A673 (cell line): ENCODE measurements around the gene CAV1.

Experiments
- EZH2 ChIP-seq: fragments of 200-600 bp; sonication (generic); IDR thresholded peaks from 2 replicates; pipeline ENCODE4 v1.6.1; 2017; ENCODE audit warnings: borderline replicate concordance, low read depth, mild to moderate bottlenecking, mixed read lengths, antibody characterized with exemption, low read length; ENCODE audit not compliant: poor library complexity, severe bottlenecking
- TF ChIP-seq, protein P1 (sequence below): fragments of 300-800, 200-600 bp; sonication (generic); conservative IDR thresholded peaks from 2 replicates; pipeline ENCODE4 v1.5.1; 2017; ENCODE audit warnings: low read depth, mild to moderate bottlenecking, antibody characterized with exemption, low read length, moderate library complexity, mixed read lengths

GRCh38 chr7:116483271-116483942, 41.4 kb upstream of the CAV1 start:
- TF ChIP-seq, protein P1, sequence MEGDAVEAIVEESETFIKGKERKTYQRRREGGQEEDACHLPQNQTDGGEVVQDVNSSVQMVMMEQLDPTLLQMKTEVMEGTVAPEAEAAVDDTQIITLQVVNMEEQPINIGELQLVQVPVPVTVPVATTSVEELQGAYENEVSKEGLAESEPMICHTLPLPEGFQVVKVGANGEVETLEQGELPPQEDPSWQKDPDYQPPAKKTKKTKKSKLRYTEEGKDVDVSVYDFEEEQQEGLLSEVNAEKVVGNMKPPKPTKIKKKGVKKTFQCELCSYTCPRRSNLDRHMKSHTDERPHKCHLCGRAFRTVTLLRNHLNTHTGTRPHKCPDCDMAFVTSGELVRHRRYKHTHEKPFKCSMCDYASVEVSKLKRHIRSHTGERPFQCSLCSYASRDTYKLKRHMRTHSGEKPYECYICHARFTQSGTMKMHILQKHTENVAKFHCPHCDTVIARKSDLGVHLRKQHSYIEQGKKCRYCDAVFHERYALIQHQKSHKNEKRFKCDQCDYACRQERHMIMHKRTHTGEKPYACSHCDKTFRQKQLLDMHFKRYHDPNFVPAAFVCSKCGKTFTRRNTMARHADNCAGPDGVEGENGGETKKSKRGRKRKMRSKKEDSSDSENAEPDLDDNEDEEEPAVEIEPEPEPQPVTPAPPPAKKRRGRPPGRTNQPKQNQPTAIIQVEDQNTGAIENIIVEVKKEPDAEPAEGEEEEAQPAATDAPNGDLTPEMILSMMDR, result no peak
- TF ChIP-seq EZH2, result no peak
